Nephron (organoid): ENCODE results near the gene USP22.

Source experiments
- H3K27ac Mint-ChIP-seq, 3 experiments: 2 replicates each; pipeline ENCODE4 v1.8.0; 2020; ENCODE audit warnings: mixed read lengths in 3 of 3, mild to moderate bottlenecking in 2 of 3, moderate library complexity in 1 of 3
- H3K27me3 Mint-ChIP-seq: 2 replicates; pipeline ENCODE4 v1.8.0; 2021; ENCODE audit warnings: low read depth, mild to moderate bottlenecking, moderate library complexity, mixed read lengths
- H3K36me3 Mint-ChIP-seq: 2 replicates; pipeline ENCODE4 v1.8.0; 2020; ENCODE audit warnings: low read depth, mixed read lengths
- H3K4me1 Mint-ChIP-seq: 2 replicates; pipeline ENCODE4 v1.8.0; 2020; ENCODE audit warnings: mixed read lengths
- H3K4me3 Mint-ChIP-seq, 3 experiments: 2 replicates each; pipeline ENCODE4 v1.8.0; 2020; ENCODE audit warnings: mild to moderate bottlenecking in 3 of 3, mixed read lengths in 3 of 3, moderate library complexity in 2 of 3
- H3K9me3 Mint-ChIP-seq: 2 replicates; pipeline ENCODE4 v1.8.0; 2020; ENCODE audit warnings: mixed read lengths
- TF ChIP-seq, protein P1 (sequence below), 3 experiments: fragments of 200-600 bp; sonication (generic); IDR thresholded peaks; one replicate each; pipeline ENCODE4 v1.5.0; 2021; ENCODE audit warnings: antibody characterized with exemption in 3 of 3; ENCODE audit not compliant: unreplicated experiment in 3 of 3

The USP22 gene

DNA sequence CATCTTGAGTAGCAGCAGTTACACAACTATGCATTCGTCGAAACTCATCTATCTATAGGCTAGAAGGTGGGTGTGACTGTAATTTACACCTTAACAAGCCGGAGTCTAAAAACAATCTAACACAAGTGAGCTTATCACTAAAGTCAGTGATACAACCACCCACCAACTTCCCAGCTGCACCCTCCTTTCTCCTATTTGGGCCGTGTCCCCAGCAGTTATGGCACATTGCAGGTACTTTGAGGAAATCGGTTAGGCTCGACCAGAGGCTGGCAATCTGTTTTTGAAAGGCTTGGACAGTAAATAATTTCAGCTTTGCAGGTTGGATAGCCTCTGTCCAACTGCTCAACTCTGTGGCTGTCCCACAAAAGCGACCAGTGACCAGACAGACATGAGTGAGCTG lies 26.0 kb downstream of the USP22 start:
- Mint-ChIP-seq H3K27ac (no peak overlapping the region), H3K27me3 (no peaks in the 10 kb centered on the region), H3K4me1 (peaks cover 17% of the 10 kb centered on the region), H3K36me3 (peaks cover 98% of the 10 kb centered on the region), H3K4me3 (no peak overlapping the region), H3K9me3 (no peaks in the 10 kb centered on the region)
- TF ChIP-seq, protein P1, sequence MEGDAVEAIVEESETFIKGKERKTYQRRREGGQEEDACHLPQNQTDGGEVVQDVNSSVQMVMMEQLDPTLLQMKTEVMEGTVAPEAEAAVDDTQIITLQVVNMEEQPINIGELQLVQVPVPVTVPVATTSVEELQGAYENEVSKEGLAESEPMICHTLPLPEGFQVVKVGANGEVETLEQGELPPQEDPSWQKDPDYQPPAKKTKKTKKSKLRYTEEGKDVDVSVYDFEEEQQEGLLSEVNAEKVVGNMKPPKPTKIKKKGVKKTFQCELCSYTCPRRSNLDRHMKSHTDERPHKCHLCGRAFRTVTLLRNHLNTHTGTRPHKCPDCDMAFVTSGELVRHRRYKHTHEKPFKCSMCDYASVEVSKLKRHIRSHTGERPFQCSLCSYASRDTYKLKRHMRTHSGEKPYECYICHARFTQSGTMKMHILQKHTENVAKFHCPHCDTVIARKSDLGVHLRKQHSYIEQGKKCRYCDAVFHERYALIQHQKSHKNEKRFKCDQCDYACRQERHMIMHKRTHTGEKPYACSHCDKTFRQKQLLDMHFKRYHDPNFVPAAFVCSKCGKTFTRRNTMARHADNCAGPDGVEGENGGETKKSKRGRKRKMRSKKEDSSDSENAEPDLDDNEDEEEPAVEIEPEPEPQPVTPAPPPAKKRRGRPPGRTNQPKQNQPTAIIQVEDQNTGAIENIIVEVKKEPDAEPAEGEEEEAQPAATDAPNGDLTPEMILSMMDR (IDR thresholded peaks at IDR 0.05; ENCODE audit: unreplicated experiment in 3 of 3): no peak

DNA sequence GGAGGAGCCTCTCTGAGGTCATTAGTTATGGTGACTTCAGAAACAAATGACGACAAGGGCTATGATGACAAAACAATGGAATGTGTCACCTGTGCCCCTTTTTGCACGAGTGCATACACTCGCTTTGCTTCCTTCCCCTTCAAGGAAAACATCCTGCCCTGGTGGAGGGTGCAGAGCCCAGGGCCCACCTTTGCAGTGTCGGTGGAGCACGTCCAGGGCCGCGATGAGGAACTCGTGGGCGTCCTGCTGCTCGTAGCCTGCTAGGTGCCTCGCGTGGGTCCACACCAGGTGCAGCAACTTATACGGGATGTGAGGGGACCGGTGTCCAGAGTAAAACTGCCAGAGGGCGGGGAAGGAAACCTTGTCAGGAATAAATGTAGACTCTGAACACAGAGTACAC lies 27.2 kb downstream of the USP22 start:
- peaks cover 8% of the 10 kb centered on the region for H3K4me1 Mint-ChIP-seq
- no peaks in the 10 kb centered on the region for H3K27me3 Mint-ChIP-seq
- no peak overlapping the region for H3K27ac Mint-ChIP-seq
- no peaks in the 10 kb centered on the region for H3K9me3 Mint-ChIP-seq
- peaks cover 95% of the 10 kb centered on the region for H3K36me3 Mint-ChIP-seq
- H3K4me3 Mint-ChIP-seq: no peak overlapping the region
- TF ChIP-seq, protein P1 (IDR thresholded peaks at IDR 0.05; ENCODE audit: unreplicated experiment in 3 of 3): no peak

DNA sequence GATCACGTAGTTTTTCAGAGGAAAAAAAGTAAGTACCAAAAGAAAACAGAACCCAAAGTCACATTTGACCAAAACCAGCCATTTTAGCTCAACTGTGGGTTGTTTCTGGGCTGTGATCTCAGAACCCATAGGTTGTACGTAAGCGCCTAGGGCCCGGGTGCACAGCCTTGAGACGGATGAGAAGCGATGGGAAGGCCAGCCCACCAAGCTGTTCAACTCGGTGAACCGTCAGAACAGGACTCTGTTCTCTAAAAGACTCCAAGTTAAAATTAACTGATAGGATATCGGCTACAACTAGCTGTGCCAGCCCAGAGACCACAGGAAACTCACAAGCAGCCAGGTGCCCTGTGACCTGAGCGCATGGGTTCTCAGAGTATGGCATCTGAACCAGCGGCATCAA lies 28.3 kb downstream of the USP22 start:
- Mint-ChIP-seq H3K4me1 (no peaks in the 10 kb centered on the region), H3K27ac (no peak overlapping the region), H3K36me3 (peaks cover 94% of the 10 kb centered on the region), H3K4me3 (no peak overlapping the region), H3K27me3 (no peaks in the 10 kb centered on the region), H3K9me3 (no peaks in the 10 kb centered on the region)
- TF ChIP-seq, protein P1 (IDR thresholded peaks at IDR 0.05; ENCODE audit: unreplicated experiment in 3 of 3): no peak

DNA sequence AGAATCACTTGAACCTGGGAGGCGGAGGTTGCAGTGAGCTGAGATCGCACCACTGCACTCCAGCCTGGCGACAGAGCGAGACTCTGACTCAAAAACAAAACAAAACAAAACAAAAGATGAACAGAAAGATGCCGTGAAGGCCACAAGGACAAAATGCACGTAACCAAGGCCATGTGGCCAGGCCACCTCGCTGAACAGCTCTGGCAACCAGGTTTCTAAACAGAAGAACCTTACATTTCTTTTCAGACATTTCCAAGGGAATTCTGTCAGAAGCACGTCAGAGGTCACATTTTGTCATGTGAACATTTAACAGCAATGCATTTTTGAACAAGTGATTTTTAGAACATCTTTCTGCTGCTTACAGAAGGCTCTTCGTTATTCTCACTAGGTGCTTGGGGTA lies 28.8 kb downstream of the USP22 start:
- Mint-ChIP-seq H3K4me1 (no peaks in the 10 kb centered on the region), H3K27ac (no peak overlapping the region), H3K36me3 (peaks cover 94% of the 10 kb centered on the region), H3K4me3 (no peak overlapping the region), H3K9me3 (no peaks in the 10 kb centered on the region), H3K27me3 (no peaks in the 10 kb centered on the region)
- TF ChIP-seq, protein P1 (IDR thresholded peaks at IDR 0.05; ENCODE audit: unreplicated experiment in 3 of 3): no peak

DNA sequence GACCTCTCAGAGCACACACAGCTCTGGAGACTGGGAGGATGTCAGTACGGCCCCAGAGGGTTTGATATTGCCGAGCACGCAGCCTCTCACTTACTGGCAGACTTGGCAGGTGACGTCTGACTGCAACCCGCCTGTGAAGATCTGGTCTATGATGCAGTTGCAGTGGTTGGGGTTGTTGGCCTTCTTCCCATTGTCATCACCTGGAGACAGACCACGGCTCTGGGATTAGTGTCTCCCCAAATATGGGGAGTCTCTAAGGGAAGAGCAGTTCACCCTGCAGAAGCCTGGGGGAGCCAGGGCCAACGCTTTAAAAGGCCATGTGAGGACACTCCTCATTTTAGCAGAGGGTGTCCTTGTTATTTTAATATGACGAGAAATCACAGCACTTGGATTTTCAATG lies 30.1 kb downstream of the USP22 start:
- H3K36me3 Mint-ChIP-seq: peaks cover 94% of the 10 kb centered on the region
- H3K4me1 Mint-ChIP-seq: no peaks in the 10 kb centered on the region
- no peak overlapping the region for H3K4me3 Mint-ChIP-seq
- TF ChIP-seq, protein P1 (IDR thresholded peaks at IDR 0.05; ENCODE audit: unreplicated experiment in 3 of 3): no peak
- no peak overlapping the region for H3K27ac Mint-ChIP-seq
- no peaks in the 10 kb centered on the region for H3K27me3 Mint-ChIP-seq
- no peaks in the 10 kb centered on the region for H3K9me3 Mint-ChIP-seq

DNA sequence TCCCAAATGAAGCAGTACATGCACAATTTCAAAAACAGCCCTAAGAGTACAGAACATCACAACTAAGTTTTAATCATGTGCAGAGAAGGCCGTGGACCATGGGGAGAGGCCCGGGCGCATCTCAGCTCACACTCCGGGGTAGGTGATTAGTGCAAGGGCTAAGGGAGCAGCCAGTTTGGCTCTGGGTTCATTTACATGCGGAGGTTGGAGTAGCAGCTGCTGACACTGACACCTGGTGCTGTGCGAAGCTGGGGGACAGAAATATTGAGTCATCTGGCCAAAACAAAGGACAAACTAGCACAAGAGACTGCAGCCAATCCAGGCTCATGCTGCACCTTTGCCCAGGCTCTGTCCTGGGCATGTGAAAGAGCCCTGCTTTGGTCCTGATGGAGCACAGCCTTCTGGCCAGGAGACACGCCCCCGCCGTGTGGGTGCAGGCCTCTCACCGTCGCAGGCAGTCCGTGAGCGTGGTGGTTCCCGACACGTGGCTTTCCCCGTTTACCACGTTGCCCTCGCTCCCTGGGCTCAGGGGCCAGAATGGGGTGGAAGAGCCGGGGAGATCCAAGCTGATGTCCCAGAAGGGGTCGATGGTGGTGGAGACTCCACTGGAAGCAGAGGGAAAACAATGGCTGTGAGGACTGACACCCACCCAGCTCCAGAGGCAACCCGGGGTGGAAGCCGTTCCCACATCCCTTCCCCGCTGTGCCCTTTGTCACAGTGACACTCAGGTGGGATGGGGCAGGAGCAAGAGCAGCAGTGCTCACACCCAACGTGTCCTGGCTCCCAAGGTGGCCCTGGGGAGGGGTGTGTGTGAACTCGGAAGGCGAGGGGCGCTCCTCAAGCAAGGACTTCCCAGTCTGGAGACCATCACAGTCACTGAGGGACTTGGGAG lies 31.9 kb downstream of the USP22 start:
- TF ChIP-seq, protein P1 (IDR thresholded peaks at IDR 0.05; ENCODE audit: unreplicated experiment in 3 of 3): no peak
- H3K4me3 Mint-ChIP-seq: no peak overlapping the region
- no peak overlapping the region for H3K27ac Mint-ChIP-seq
- H3K4me1 Mint-ChIP-seq: no peaks in the 10 kb centered on the region
- no peaks in the 10 kb centered on the region for H3K9me3 Mint-ChIP-seq
- peaks cover 94% of the 10 kb centered on the region for H3K36me3 Mint-ChIP-seq
- no peaks in the 10 kb centered on the region for H3K27me3 Mint-ChIP-seq
